CD14-positive monocyte (primary cell): ENCODE results near the gene TTC28. TPM values are rescaled to one million over a fixed set of nuclear protein-coding genes. Genes with fewer than 3 reads are reported as not detected.
"Not testable (repeated sequence)": the region's sequence is repeated elsewhere in the genome, so short reads cannot be mapped to it uniquely, and the experiment has no call there.

Experiments
- DNase-seq, 3 donors: peaks; one replicate each; pipeline ENCODE4 v3.0.0-alpha.2; 2011 to 2022
- H2AFZ ChIP-seq: 2 replicates; pipeline ENCODE4 v1.6.0; 2012; ENCODE audit warnings: mild to moderate bottlenecking, low read depth, low read length, inconsistent platforms; ENCODE audit not compliant: insufficient read depth, poor library complexity, severe bottlenecking
- H3K27ac ChIP-seq, 2 donors: 1 replicate in 1 of 2; 2 replicates in 1 of 2; pipeline ENCODE4 v1.5.1; 2012 to 2013; ENCODE audit warnings: low read length in 2 of 2, control low read depth in 1 of 2, inconsistent platforms in 1 of 2, low read depth in 1 of 2, mild to moderate bottlenecking in 1 of 2
- H3K27me3 ChIP-seq, 2 donors: one replicate each; pipeline versions ENCODE4 v1.6.0 to v1.6.1; 2011 to 2013; ENCODE audit warnings: low read length in 2 of 2; ENCODE audit not compliant: control insufficient read depth in 2 of 2, insufficient read depth in 2 of 2
- H3K36me3 ChIP-seq, 2 donors: replicated peaks in 1 of 2; 1 replicate in 1 of 2; 2 replicates in 1 of 2; pipeline versions ENCODE4 v1.5.1 to v1.6.1; 2012 to 2013; ENCODE audit warnings: low read length in 2 of 2, control low read depth in 1 of 2, inconsistent platforms in 1 of 2, mild to moderate bottlenecking in 1 of 2; ENCODE audit not compliant: insufficient read depth in 2 of 2, control insufficient read depth in 1 of 2
- H3K4me1 ChIP-seq, 2 donors: 1 replicate in 1 of 2; 2 replicates in 1 of 2; pipeline versions ENCODE4 v1.5.1 to v1.6.1; 2012 to 2013; ENCODE audit warnings: low read length in 2 of 2, control low read depth in 1 of 2, inconsistent platforms in 1 of 2, mild to moderate bottlenecking in 1 of 2, moderate library complexity in 1 of 2; ENCODE audit not compliant: insufficient read depth in 2 of 2, control insufficient read depth in 1 of 2
- H3K4me2 ChIP-seq: replicated peaks from 2 replicates; pipeline ENCODE3; 2012; ENCODE audit warnings: low read length, moderate library complexity, mild to moderate bottlenecking; ENCODE audit not compliant: poor library complexity, severe bottlenecking; ENCODE audit errors: extremely low read depth
- H3K4me3 ChIP-seq, 3 experiments: fragments of 200-600 bp in 1 of 3; sonication (generic) in 1 of 3; replicated peaks in 1 of 3; 1 replicate in 2 of 3; 2 replicates in 1 of 3; pipeline ENCODE4 v1.5.1; 2011 to 2013; ENCODE audit warnings: low read length in 3 of 3, mild to moderate bottlenecking in 3 of 3, control low read depth in 2 of 3, low read depth in 2 of 3, inconsistent platforms in 1 of 3, moderate library complexity in 1 of 3
- H3K79me2 ChIP-seq: 2 replicates; pipeline ENCODE4 v1.6.0; 2012; ENCODE audit warnings: mild to moderate bottlenecking, control low read depth, inconsistent platforms, low read length, moderate library complexity; ENCODE audit not compliant: insufficient read depth
- H3K9ac ChIP-seq: 2 replicates; pipeline ENCODE4 v1.6.0; 2017; ENCODE audit warnings: low read length, mild to moderate bottlenecking; ENCODE audit not compliant: insufficient read depth, poor library complexity, severe bottlenecking
- H3K9me3 ChIP-seq, 2 donors: replicated peaks in 1 of 2; 1 replicate in 1 of 2; 2 replicates in 1 of 2; pipeline versions ENCODE4 v1.5.1 to v1.6.1; 2012 to 2013; ENCODE audit warnings: low read length in 2 of 2, control low read depth in 1 of 2; ENCODE audit not compliant: control insufficient read depth in 1 of 2, insufficient read depth in 1 of 2
- H4K20me1 ChIP-seq: 2 replicates; pipeline ENCODE4 v1.6.0; 2012; ENCODE audit warnings: mild to moderate bottlenecking, low read length, control low read depth, moderate library complexity; ENCODE audit not compliant: insufficient read depth
- H3K27ac Mint-ChIP-seq, 7 donors: one replicate each; pipeline ENCODE4 v1.8.0; 2020; ENCODE audit warnings: mild to moderate bottlenecking in 7 of 7, mixed read lengths in 7 of 7, moderate library complexity in 6 of 7, inconsistent platforms in 2 of 7
- H3K27me3 Mint-ChIP-seq, 3 donors: one replicate each; pipeline ENCODE4 v1.8.0; 2021 to 2022; ENCODE audit warnings: low read depth in 3 of 3, mild to moderate bottlenecking in 3 of 3, mixed read lengths in 3 of 3, moderate library complexity in 3 of 3, inconsistent platforms in 1 of 3
- H3K36me3 Mint-ChIP-seq, 2 donors: one replicate each; pipeline ENCODE4 v1.8.0; 2020; ENCODE audit warnings: mixed read lengths in 2 of 2, inconsistent platforms in 1 of 2, mild to moderate bottlenecking in 1 of 2
- H3K4me1 Mint-ChIP-seq: one replicate; pipeline ENCODE4 v1.8.0; 2020; ENCODE audit warnings: mild to moderate bottlenecking, mixed read lengths
- H3K4me3 Mint-ChIP-seq, 2 donors: one replicate each; pipeline ENCODE4 v1.8.0; 2020; ENCODE audit warnings: mild to moderate bottlenecking in 2 of 2, mixed read lengths in 2 of 2, moderate library complexity in 1 of 2
- H3K9me3 Mint-ChIP-seq, 7 donors: one replicate each; pipeline ENCODE4 v1.8.0; 2020 to 2022; ENCODE audit warnings: mixed read lengths in 7 of 7, mild to moderate bottlenecking in 6 of 7, moderate library complexity in 6 of 7, inconsistent platforms in 2 of 7
- CTCF ChIP-seq: fragments of 200-600 bp; IDR thresholded peaks from one replicate; pipeline ENCODE4 v1.8.0; 2022; ENCODE audit warnings: antibody characterized with exemption, mild to moderate bottlenecking
- WGBS: methylation state at CpG from one replicate; pipeline ENCODE4 v1.1.5; 2013; ENCODE audit warnings: missing lambda C conversion rate; ENCODE audit not compliant: insufficient coverage; 5-methylcytosine and 5-hydroxymethylcytosine counted together
- intact Hi-C, 2 donors: fragments of 100-400 bp; cut with micrococcal nuclease; formaldehyde crosslinking; loops; one replicate each; pipeline versions ENCODE4 v1.15.0 to v1.15.1; 2023
- polyA plus RNA-seq, 3 donors: library from polyadenylated mRNA; depleted of rRNA in 1 of 3; unstranded in 2 of 3; stranded (reverse) in 1 of 3; fragments of 300-500 nt in 2 of 3; fragments of >200 nt in 1 of 3; fragmentation: Illumina TruSeq in 2 of 3; gene quantifications; 1 replicate in 2 of 3; 2 replicates in 1 of 3; pipeline ENCODE4 v1.2.3, GENCODE V29; 2012 to 2021

Gene TTC28
- polyA plus RNA-seq, 3 donors, result 0.24 to 0.61 TPM; not detected in 1

GRCh38 chr22:28063656-28064055 is 616.0 kb downstream of the TTC28 start:
- intact Hi-C loops, result no loop called here
- peaks cover 0 to 5% (median 0%) of the 10 kb centered on the region in 3 donors for H3K27me3 Mint-ChIP-seq
- no peak for TF ChIP-seq CTCF
- no peak overlapping the region for H3K4me2 ChIP-seq
- H3K9me3 Mint-ChIP-seq, result peaks cover 2 to 14% (median 11%) of the 10 kb centered on the region in 7 donors
- H3K4me3 Mint-ChIP-seq, result no peak overlapping the region
- no peaks in the 10 kb centered on the region for H3K79me2 ChIP-seq
- WGBS, result 100% methylated on average over 4 of the region's 5 CpGs
- H3K27ac ChIP-seq, result no peak overlapping the region
- no peaks in the 10 kb centered on the region for H4K20me1 ChIP-seq
- H3K4me1 Mint-ChIP-seq, result no peaks in the 10 kb centered on the region
- H2AFZ ChIP-seq, result no peak overlapping the region
- H3K36me3 Mint-ChIP-seq, result no peaks in the 10 kb centered on the region
- no peaks in the 10 kb centered on the region for H3K27me3 ChIP-seq
- H3K9ac ChIP-seq, result no peak overlapping the region
- no peaks in the 10 kb centered on the region for H3K36me3 ChIP-seq
- H3K9me3 ChIP-seq, result peaks cover 0 to 7% of the 10 kb centered on the region in 2 donors
- no peak overlapping the region for H3K27ac Mint-ChIP-seq
- no peak overlapping the region for H3K4me3 ChIP-seq
- no peak for DNase-seq
- no peaks in the 10 kb centered on the region for H3K4me1 ChIP-seq

GRCh38 chr22:28060594-28060993 is 619.0 kb downstream of the TTC28 start:
- 80% methylated on average over 1 of the region's 2 CpGs for WGBS
- H3K4me1 ChIP-seq, H2AFZ ChIP-seq, H3K27ac ChIP-seq, H3K4me2 ChIP-seq, H3K27me3 Mint-ChIP-seq, H3K36me3 Mint-ChIP-seq, H3K79me2 ChIP-seq, intact Hi-C loops, H3K4me1 Mint-ChIP-seq, H3K27ac Mint-ChIP-seq, H3K36me3 ChIP-seq, H4K20me1 ChIP-seq, H3K9ac ChIP-seq, H3K4me3 ChIP-seq, H3K27me3 ChIP-seq, H3K9me3 ChIP-seq, DNase-seq, H3K4me3 Mint-ChIP-seq: not testable (repeated sequence)
- H3K9me3 Mint-ChIP-seq, result peaks cover 2 to 14% (median 11%) of the 10 kb centered on the region in 7 donors
